ENCODE measurements around the gene BRD7.
"Not testable (repeated sequence)": the region's sequence is repeated elsewhere in the genome, so short reads cannot be mapped to it uniquely, and the experiment has no call there.

The BRD7 gene

DNA sequence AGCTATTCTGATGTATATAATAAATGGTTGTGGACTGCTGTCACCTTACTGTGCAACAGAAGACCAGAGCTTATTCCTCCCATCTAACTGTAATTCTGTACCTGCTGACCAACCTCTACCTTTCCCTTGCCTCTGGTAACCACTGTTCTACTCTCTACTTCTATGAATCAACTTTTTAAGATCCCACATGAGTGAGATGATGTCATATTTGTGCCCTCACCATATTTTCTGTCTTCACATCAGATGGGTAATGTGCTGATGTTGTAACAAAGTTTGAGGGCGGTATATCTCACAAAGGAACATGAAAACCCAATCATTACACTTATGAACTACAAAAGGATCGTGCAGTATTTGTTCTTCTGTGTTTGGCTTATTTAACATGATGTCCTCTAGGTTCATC, 16.8 kb downstream of the BRD7 start:
- H3K27ac ChIP-seq (ENCODE audit: low read depth, low read length): no peak overlapping the region
- no peak overlapping the region for H3K9ac ChIP-seq (ENCODE audit: low read depth, low read length)
- peaks cover 70% of the 10 kb centered on the region for H3K36me3 ChIP-seq (ENCODE audit: insufficient read depth, low read length)
- WGBS: no CpG with 5 or more reads among the region's 2 CpGs
- no peak overlapping the region for H3K4me3 ChIP-seq (ENCODE audit: low read length)
- H3K9me3 ChIP-seq (ENCODE audit: insufficient read depth, low read depth, low read length): no peaks in the 10 kb centered on the region; the same call in 1 of the 2 replicates
- H3K4me1 ChIP-seq (ENCODE audit: insufficient read depth, low read length): no peaks in the 10 kb centered on the region
- no peaks in the 10 kb centered on the region for H3K27me3 ChIP-seq (ENCODE audit: insufficient read depth, low read length)

DNA sequence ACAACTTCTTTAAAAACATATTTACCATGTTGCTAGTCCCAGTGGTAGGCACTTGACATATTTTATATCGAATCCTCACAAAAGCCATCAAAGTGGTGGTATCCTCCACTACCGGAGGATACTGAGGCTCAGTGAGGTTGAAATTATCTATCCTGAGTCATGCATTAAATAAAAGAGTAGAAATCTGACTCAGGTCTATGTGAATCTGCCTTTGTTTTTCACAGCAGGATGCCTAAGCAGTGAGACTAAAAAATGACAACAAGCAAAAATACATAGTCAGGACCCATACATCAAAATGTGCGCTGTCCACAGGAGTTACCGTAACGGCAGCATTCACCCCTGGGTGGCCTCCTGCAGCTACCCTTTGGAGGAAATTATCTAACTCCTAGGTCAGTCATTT, 17.7 kb downstream of the BRD7 start:
- WGBS: 93% methylated on average over 5 of the region's 5 CpGs
- Histone ChIP-seq H3K4me3 (ENCODE audit: low read length) (no peak overlapping the region), H3K9ac (ENCODE audit: low read depth, low read length) (no peak overlapping the region), H3K9me3 (ENCODE audit: insufficient read depth, low read depth, low read length) (no peaks in the 10 kb centered on the region; the same call in 1 of the 2 replicates), H3K4me1 (ENCODE audit: insufficient read depth, low read length) (no peaks in the 10 kb centered on the region), H3K27me3 (ENCODE audit: insufficient read depth, low read length) (no peaks in the 10 kb centered on the region), H3K27ac (ENCODE audit: low read depth, low read length) (no peak overlapping the region), H3K36me3 (ENCODE audit: insufficient read depth, low read length) (peaks cover 63% of the 10 kb centered on the region)

DNA sequence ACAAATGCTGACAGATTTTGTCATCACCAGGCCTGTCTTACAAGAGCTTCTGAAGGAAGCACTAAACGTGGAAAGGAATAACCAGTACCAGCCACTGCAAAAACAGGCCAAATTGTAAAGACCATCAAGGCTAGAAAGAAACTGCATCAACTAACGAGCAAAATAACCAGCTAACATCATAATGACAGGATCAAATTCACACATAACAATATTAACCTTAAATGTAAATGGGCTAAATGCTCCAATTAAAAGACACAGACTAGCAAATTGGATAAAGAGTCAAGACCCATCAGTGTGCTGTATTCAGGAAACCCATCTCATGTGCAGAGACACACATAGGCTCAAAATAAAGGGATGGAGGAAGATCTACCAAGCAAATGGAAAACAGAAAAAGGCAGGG, 23.6 kb downstream of the BRD7 start:
- WGBS: 92% methylated on average over 1 of the region's 2 CpGs
- not testable (repeated sequence) for H3K9ac ChIP-seq (ENCODE audit: low read depth, low read length); H3K9me3 ChIP-seq (ENCODE audit: insufficient read depth, low read depth, low read length); H3K4me3 ChIP-seq (ENCODE audit: low read length); H3K27ac ChIP-seq (ENCODE audit: low read depth, low read length); H3K27me3 ChIP-seq (ENCODE audit: insufficient read depth, low read length); H3K4me1 ChIP-seq (ENCODE audit: insufficient read depth, low read length)
- peaks cover 48% of the 10 kb centered on the region for H3K36me3 ChIP-seq (ENCODE audit: insufficient read depth, low read length)

DNA sequence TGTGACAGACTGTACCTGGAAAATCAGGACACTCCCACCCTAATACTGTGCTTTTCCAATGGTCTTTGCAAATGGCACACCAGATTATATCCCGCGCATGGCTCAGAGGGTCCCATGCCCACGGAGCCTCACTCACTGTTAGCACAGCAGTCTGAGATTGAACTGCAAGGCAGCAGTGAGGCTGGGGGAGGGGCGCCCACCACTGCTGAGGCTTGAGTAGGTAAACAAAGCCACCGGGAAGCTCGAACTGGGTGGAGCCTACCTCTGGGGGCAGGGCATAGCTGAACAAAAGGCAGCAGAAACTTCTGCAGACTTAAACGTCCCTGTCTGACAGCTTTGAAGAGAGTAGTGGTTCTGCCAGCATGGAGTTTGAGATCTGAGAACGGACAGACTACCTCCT, 25.2 kb downstream of the BRD7 start:
- H3K27ac ChIP-seq (ENCODE audit: low read depth, low read length); H3K4me1 ChIP-seq (ENCODE audit: insufficient read depth, low read length); H3K4me3 ChIP-seq (ENCODE audit: low read length); H3K9ac ChIP-seq (ENCODE audit: low read depth, low read length); H3K27me3 ChIP-seq (ENCODE audit: insufficient read depth, low read length); H3K9me3 ChIP-seq (ENCODE audit: insufficient read depth, low read depth, low read length): not testable (repeated sequence)
- 64% methylated on average over 8 of the region's 8 CpGs for WGBS
- H3K36me3 ChIP-seq (ENCODE audit: insufficient read depth, low read length): peaks cover 54% of the 10 kb centered on the region

DNA sequence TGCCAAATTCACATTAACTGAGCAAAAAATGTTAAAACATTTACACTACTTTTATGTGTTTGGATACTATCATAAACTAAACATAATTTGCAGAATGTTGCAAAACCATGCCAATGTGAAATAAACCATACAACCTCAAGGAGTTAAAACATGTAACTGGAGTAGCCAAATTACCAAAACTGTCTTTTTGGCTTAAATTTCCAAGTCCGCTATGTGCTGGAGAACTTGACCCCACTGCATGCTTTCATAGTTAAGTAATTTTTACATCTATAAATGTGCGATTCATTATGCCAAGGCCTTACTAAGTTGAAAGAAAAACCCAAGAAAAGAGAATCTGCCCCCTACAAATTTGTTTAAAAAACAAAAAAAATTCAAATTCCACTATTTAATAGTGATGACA, 28.2 kb downstream of the BRD7 start:
- WGBS: 94% methylated on average over 2 of the region's 2 CpGs
- Histone ChIP-seq H3K27me3 (ENCODE audit: insufficient read depth, low read length) (no peaks in the 10 kb centered on the region), H3K4me3 (ENCODE audit: low read length) (no peak overlapping the region), H3K4me1 (ENCODE audit: insufficient read depth, low read length) (peaks cover 6% of the 10 kb centered on the region; the same call in 1 of the 2 replicates), H3K9ac (ENCODE audit: low read depth, low read length) (no peak overlapping the region), H3K36me3 (ENCODE audit: insufficient read depth, low read length) (peaks cover 71% of the 10 kb centered on the region), H3K27ac (ENCODE audit: low read depth, low read length) (no peak overlapping the region), H3K9me3 (ENCODE audit: insufficient read depth, low read depth, low read length) (no peaks in the 10 kb centered on the region)

DNA sequence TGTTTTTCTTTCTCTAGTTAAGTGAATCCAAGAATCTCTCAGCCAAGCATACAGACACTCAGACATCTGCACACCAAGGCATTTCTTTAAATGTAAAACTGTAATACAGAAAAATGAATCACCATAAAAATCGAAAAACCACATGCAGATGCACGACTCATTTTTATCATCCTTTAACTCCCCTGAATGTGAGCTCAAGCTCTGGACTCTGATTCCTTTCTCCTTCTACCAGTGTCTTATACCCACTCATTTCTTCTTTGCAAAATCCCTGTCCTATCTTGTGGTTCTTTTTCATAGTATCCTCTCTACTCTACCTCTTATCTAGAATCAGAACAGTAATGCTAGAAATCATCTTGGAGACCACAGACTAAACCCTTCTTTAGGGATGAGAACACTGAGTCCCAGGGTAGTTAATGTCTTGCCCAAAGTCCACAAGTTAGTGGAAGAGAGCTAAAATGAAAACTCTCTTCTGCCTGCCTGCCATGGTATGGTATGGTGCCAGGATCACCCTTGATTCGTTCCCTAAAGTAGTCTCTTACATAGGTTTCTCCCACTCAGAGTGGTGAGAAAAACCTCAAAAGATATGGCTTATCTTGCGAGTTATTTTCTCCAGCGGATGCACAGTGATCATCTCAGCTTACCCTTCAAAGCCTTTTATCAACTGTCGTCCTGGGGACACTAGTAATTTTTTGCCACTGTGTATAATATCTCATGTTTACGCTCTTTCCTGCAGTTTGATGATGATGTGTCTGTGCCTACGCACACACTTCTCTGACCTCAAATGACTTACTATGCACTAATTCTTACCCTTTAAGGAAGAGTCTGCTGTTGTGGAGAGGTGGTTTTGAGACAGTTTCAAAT, 30.2 kb downstream of the BRD7 start:
- no peak overlapping the region for H3K4me3 ChIP-seq (ENCODE audit: low read length)
- H3K27me3 ChIP-seq (ENCODE audit: insufficient read depth, low read length): no peaks in the 10 kb centered on the region
- H3K4me1 ChIP-seq (ENCODE audit: insufficient read depth, low read length): peaks cover 6% of the 10 kb centered on the region; the same call in 1 of the 2 replicates
- no peaks in the 10 kb centered on the region for H3K9me3 ChIP-seq (ENCODE audit: insufficient read depth, low read depth, low read length)
- H3K36me3 ChIP-seq (ENCODE audit: insufficient read depth, low read length): peaks cover 84% of the 10 kb centered on the region
- 93% methylated on average over 7 of the region's 8 CpGs for WGBS
- H3K9ac ChIP-seq (ENCODE audit: low read depth, low read length): no peak overlapping the region
- H3K27ac ChIP-seq (ENCODE audit: low read depth, low read length): no peak overlapping the region

DNA sequence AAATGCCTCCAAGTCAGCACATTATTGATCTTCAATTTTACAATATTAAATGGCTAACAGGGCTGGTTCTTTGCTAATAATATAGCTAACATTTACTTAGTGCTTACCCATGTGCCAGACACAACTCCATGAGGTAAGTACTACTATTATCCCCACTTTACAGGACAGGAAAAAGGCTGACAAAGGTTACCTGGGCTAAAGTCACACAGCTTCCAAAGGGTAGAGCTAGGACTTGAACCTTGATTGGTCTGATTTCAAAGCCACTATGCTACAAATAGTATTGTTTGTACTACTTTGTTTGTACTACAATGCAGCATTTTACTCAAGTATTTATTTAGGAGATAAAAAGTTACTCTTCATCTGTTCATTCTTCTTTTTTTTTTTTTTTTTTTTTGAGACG, 31.9 kb downstream of the BRD7 start:
- WGBS: no CpG with 5 or more reads among the region's 1 CpG

DNA sequence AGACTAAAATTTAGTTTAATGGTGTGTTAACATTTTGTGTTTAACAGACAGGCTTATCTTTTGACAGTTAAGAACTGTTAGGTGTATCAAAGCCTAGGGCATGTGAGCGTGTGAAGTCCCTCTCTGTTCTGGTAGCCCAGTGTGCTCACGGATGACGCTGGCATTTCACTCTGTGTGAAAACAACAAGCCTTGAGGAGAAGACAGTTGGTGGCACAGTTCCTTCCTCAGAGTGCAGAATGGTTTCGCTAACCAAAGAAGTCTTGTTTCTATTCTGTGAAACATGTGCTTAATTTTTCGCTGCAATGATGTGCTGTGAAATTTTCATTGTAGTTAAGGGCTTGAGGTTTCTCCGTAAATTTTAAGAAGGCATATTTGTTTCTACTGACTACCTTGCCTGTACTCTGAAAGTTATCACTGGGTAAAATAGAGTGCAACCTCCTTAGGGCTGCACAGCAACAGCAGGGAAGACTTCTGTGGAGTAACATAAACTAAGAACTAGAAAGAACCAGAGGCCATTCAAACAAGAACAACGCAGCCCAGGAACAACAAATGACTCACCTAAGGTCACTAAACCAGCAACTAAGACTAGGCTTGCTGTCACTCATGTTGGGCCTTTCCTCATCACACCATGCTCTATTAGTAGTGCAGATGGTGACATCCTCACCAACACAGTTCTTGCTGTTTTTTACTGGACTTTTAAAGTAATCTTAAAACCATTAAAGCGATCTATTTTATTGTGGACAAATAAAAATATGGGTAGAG, 33.4 kb downstream of the BRD7 start:
- Histone ChIP-seq H3K9me3 (ENCODE audit: insufficient read depth, low read depth, low read length) (no peaks in the 10 kb centered on the region), H3K36me3 (ENCODE audit: insufficient read depth, low read length) (peaks cover 82% of the 10 kb centered on the region)
- 92% methylated on average over 7 of the region's 8 CpGs for WGBS

More for the DNA sequence above, 31.9 kb downstream of the BRD7 start:
- Histone ChIP-seq H3K9me3 (ENCODE audit: insufficient read depth, low read depth, low read length) (no peaks in the 10 kb centered on the region), H3K4me3 (ENCODE audit: low read length) (no peak overlapping the region), H3K9ac (ENCODE audit: low read depth, low read length) (no peak overlapping the region), H3K27me3 (ENCODE audit: insufficient read depth, low read length) (no peaks in the 10 kb centered on the region), H3K27ac (ENCODE audit: low read depth, low read length) (no peak overlapping the region), H3K36me3 (ENCODE audit: insufficient read depth, low read length) (peaks cover 87% of the 10 kb centered on the region), H3K4me1 (ENCODE audit: insufficient read depth, low read length) (no peaks in the 10 kb centered on the region)

DNA sequence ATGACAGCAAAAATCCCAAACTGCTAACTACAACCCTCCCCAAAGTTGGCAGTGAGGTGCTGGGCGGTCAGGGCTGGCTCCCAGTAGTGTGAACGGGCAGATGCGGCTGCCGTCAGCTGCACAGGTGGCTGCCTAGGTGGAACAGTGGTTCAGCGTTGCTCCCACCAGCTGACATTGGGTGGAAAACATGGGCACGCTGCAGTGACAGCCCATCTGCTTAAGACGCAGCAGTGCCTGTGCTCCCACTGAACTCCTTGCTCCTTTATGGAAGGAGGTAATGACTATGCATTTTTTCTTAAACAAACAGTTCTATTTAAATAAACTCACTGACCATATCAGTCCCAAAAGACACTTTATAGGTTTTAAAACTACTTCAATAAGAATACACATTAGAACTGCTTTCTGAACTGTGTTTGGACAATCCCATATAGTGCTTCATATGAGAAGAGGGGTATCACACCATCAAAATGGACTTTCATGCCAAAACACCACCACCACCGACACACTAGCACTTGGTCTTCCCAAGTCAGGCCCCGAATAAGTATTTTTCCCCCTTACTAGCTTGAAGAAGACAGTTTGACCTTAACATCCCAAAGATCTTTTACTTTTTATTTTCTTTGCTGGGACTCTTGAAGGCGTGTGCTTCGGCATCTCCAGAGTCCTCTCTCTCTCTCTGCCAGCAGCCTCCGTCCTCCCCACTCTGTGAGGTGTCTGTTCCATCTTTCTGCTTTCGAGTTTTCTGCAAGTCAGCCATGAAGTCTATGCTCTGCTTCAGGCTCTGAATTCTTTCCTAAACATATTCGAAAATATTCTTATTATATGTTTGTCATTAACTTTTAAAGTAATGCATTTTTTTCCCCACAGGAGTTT, 34.4 kb downstream of the BRD7 start:
- Histone ChIP-seq H3K4me3 (ENCODE audit: low read length) (no peak overlapping the region), H3K9ac (ENCODE audit: low read depth, low read length) (no peak overlapping the region), H3K27ac (ENCODE audit: low read depth, low read length) (no peak overlapping the region), H3K27me3 (ENCODE audit: insufficient read depth, low read length) (no peaks in the 10 kb centered on the region), H3K4me1 (ENCODE audit: insufficient read depth, low read length) (0 out of 2 replicates have a peak, but pooled peaks cover 4% of the 10 kb centered on the region), H3K36me3 (ENCODE audit: insufficient read depth, low read length) (peaks cover 82% of the 10 kb centered on the region), H3K9me3 (ENCODE audit: insufficient read depth, low read depth, low read length) (no peaks in the 10 kb centered on the region)
- WGBS: 93% methylated on average over 13 of the region's 14 CpGs

More for the DNA sequence above, 33.4 kb downstream of the BRD7 start:
- H3K27me3 ChIP-seq (ENCODE audit: insufficient read depth, low read length): no peaks in the 10 kb centered on the region
- no peaks in the 10 kb centered on the region for H3K4me1 ChIP-seq (ENCODE audit: insufficient read depth, low read length)
- H3K9ac ChIP-seq (ENCODE audit: low read depth, low read length): no peak overlapping the region
- H3K27ac ChIP-seq (ENCODE audit: low read depth, low read length): no peak overlapping the region; the same call in 1 of the 2 replicates
- no peak overlapping the region for H3K4me3 ChIP-seq (ENCODE audit: low read length)

DNA sequence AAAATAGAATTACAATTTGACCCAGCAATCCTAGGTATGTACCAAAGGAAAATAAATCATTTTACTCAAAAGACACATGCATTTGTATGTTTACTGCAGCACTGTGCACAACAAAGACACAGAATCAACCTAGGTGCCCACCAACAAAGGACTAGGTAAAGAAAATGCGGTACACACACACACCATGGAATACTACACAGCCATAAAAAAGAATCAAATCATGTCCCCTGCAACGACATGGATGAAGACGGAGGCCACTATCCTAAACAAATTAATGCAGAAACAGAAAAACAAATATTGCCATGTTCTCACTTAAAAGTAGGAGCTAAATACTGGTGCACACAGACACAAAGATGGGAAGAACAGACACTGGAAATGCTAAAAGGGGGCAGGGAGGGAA, 36.2 kb downstream of the BRD7 start:
- WGBS: 92% methylated on average over 3 of the region's 3 CpGs
- no peak overlapping the region for H3K9ac ChIP-seq (ENCODE audit: low read depth, low read length)
- H3K4me1 ChIP-seq (ENCODE audit: insufficient read depth, low read length): 0 out of 2 replicates have a peak, but pooled peaks cover 4% of the 10 kb centered on the region
- no peaks in the 10 kb centered on the region for H3K9me3 ChIP-seq (ENCODE audit: insufficient read depth, low read depth, low read length)
- no peak overlapping the region for H3K4me3 ChIP-seq (ENCODE audit: low read length)
- no peak overlapping the region for H3K27ac ChIP-seq (ENCODE audit: low read depth, low read length)
- no peaks in the 10 kb centered on the region for H3K27me3 ChIP-seq (ENCODE audit: insufficient read depth, low read length)
- peaks cover 83% of the 10 kb centered on the region for H3K36me3 ChIP-seq (ENCODE audit: insufficient read depth, low read length)

Measured in HUES64 (cell line).